BJ (cell line): ENCODE measurements around the gene LIG3. TPM values are rescaled to one million over a fixed set of nuclear protein-coding genes. Genes with fewer than 3 reads are reported as not detected.
A peak's percentile ranks its signal among the peaks of the same experiment; 100 is the strongest.

ENCODE experiments used
- CTCF ChIA-PET: fragments of 350-600 bp; formaldehyde crosslinking; extraction: SDS; loops from one replicate; lab custom pipeline; 2021; ENCODE audit warnings: antibody characterized with exemption, inconsistent platforms; lab: Yijun Ruan, JAX
- POLR2A ChIA-PET: fragments of 300-600 bp; sonication (Branson Sonifier 250); formaldehyde crosslinking; extraction: SDS; loops from one replicate; lab custom pipeline; 2021; ENCODE audit warnings: antibody characterized with exemption; lab: Charles Lee
- DNase-seq: peaks from one replicate; pipeline ENCODE4 v3.0.0-alpha.2; 2011; ENCODE audit warnings: low read depth
- H3K27me3 ChIP-seq: 2 replicates; pipeline ENCODE4 v1.6.0; 2011; ENCODE audit warnings: low read length; ENCODE audit not compliant: control insufficient read depth, insufficient read depth
- H3K36me3 ChIP-seq: 2 replicates; pipeline ENCODE4 v1.5.1; 2011; ENCODE audit warnings: low read length; ENCODE audit not compliant: control insufficient read depth, insufficient read depth
- H3K4me3 ChIP-seq: 2 replicates; pipeline ENCODE4 v1.5.1; 2011; ENCODE audit warnings: low read depth, mild to moderate bottlenecking, control low read depth, low read length
- polyA plus RNA-seq: library from polyadenylated mRNA; depleted of rRNA; stranded (reverse); fragments of >200 nt; gene quantifications from 2 replicates; pipeline ENCODE4 v1.2.3, GENCODE V29; 2011; rRNA removed
- TF ChIP-seq, protein P1 (sequence below): IDR thresholded peaks from 2 replicates; pipeline ENCODE4 v1.5.1; 2011; ENCODE audit warnings: low read depth, mild to moderate bottlenecking, control low read depth, inconsistent platforms, low read length, moderate library complexity; ENCODE audit not compliant: insufficient read depth

LIG3 gene
- polyA plus RNA-seq, 1 experiment: 31.1 TPM

GRCh38 chr17:35052241-35052610 is 71.9 kb downstream of the LIG3 start:
- H3K27me3 ChIP-seq: no peaks in the 10 kb centered on the region
- CTCF ChIA-PET: no interaction called here

DNA sequence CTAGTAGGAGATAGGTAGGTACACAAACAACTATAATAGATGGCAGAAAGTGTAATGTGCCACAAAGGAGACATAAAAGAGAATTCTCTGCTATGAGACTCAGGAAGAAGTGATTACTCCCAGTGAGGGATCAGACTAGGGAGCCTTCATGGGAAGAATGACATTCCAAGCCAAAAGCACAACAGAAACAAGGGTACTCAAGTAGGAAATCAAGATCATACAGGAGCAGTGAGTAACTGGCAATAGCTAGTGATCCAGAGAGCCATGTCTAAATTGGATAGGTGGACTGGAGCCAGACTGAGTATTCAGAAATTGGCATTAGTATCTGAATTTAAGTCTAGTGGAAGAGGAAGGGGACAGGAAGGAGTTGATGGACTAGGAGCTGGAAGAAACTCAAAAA is 72.5 kb downstream of the LIG3 start:
- Histone ChIP-seq H3K36me3 (no peaks in the 10 kb centered on the region), H3K27me3 (no peaks in the 10 kb centered on the region), H3K4me3 (no peak overlapping the region)
- ChIA-PET POLR2A (no interaction called here), CTCF (interaction anchor here (1.3 kb wide), 1 partner anchor 10 kb away, joined by 3 read pairs; no protein-coding TSS in a partner anchor)
- TF ChIP-seq, protein P1, sequence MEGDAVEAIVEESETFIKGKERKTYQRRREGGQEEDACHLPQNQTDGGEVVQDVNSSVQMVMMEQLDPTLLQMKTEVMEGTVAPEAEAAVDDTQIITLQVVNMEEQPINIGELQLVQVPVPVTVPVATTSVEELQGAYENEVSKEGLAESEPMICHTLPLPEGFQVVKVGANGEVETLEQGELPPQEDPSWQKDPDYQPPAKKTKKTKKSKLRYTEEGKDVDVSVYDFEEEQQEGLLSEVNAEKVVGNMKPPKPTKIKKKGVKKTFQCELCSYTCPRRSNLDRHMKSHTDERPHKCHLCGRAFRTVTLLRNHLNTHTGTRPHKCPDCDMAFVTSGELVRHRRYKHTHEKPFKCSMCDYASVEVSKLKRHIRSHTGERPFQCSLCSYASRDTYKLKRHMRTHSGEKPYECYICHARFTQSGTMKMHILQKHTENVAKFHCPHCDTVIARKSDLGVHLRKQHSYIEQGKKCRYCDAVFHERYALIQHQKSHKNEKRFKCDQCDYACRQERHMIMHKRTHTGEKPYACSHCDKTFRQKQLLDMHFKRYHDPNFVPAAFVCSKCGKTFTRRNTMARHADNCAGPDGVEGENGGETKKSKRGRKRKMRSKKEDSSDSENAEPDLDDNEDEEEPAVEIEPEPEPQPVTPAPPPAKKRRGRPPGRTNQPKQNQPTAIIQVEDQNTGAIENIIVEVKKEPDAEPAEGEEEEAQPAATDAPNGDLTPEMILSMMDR: no peak
- no peak for DNase-seq

More at GRCh38 chr17:35052241-35052610, 71.9 kb downstream of the LIG3 start:
- no peaks in the 10 kb centered on the region for H3K36me3 ChIP-seq
- no peak overlapping the region for H3K4me3 ChIP-seq
- TF ChIP-seq, protein P1: no peak
- POLR2A ChIA-PET: no interaction called here
- DNase-seq: peak; percentile 13

GRCh38 chr17:35053204-35053603 is 72.9 kb downstream of the LIG3 start:
- no peaks in the 10 kb centered on the region for H3K27me3 ChIP-seq
- H3K4me3 ChIP-seq: no peak overlapping the region
- TF ChIP-seq, protein P1: no peak
- ChIA-PET CTCF (interaction anchor here (1.3 kb wide), 1 partner anchor 10 kb away, joined by 3 read pairs; no protein-coding TSS in a partner anchor), POLR2A (no interaction called here)
- no peaks in the 10 kb centered on the region for H3K36me3 ChIP-seq
- no peak for DNase-seq

- Histone ChIP-seq H3K36me3 (no peaks in the 10 kb centered on the region; the same call in 1 of the 2 replicates), H3K27me3 (no peaks in the 10 kb centered on the region), H3K4me3 (no peak overlapping the region)
- POLR2A ChIA-PET: no interaction called here
- CTCF ChIA-PET: no interaction called here
- DNase-seq: no peak
- TF ChIP-seq, protein P1: no peak
These were observed 75.7 kb downstream of the LIG3 start for GRCh38 chr17:35056013-35056412.

GRCh38 chr17:35057332-35057915 is 77.1 kb downstream of the LIG3 start:
- POLR2A ChIA-PET: no interaction called here
- Histone ChIP-seq H3K4me3 (no peak overlapping the region), H3K27me3 (no peaks in the 10 kb centered on the region), H3K36me3 (no peaks in the 10 kb centered on the region; the same call in 1 of the 2 replicates)
- TF ChIP-seq, protein P1: no peak
- CTCF ChIA-PET: no interaction called here
- no peak for DNase-seq

Other genes with a start within 250 kb of the LIG3 start
- 1.4 and 2.8 TPM in 2 replicates for gene CCT6B, start 19.1 kb upstream of the LIG3 start, polyA plus RNA-seq
- gene ZNF830, start 19.0 kb upstream of the LIG3 start, polyA plus RNA-seq: 3.8 and 5.1 TPM in 2 replicates
- 9.1 and 10.6 TPM in 2 replicates for gene RFFL, start 83.2 kb downstream of the LIG3 start, polyA plus RNA-seq
- 13.1 and 16.1 TPM in 2 replicates for gene RAD51D, start 139.3 kb downstream of the LIG3 start, polyA plus RNA-seq
- not detected in 2 replicates for gene FNDC8, start 141.1 kb downstream of the LIG3 start, polyA plus RNA-seq
- 8.1 and 14.9 TPM in 2 replicates for gene NLE1, start 161.8 kb downstream of the LIG3 start, polyA plus RNA-seq
- not detected in 2 replicates for gene UNC45B, start 167.3 kb downstream of the LIG3 start, polyA plus RNA-seq
- not detected in 2 replicates for gene SLC35G3, start 213.9 kb downstream of the LIG3 start, polyA plus RNA-seq